HG03575 (cell line): ENCODE results near the gene KLHL5.
"Not testable (repeated sequence)": the region's sequence is repeated elsewhere in the genome, so short reads cannot be mapped to it uniquely, and the experiment has no call there.

Source experiments
- ATAC-seq: cut with Tn5 transposase; IDR thresholded peaks from one replicate; pipeline ENCODE4 v1.9.1; 2021; ENCODE audit not compliant: unreplicated experiment, insufficient number of reproducible peaks, low FRiP score; ENCODE audit errors: extremely low read depth

The KLHL5 gene

GRCh38 chr4:39078829-39079228, 16.8 kb downstream of the KLHL5 start:
- no peak for ATAC-seq

- no peak for ATAC-seq
Observed at GRCh38 chr4:39083164-39083563, 21.1 kb downstream of the KLHL5 start.

GRCh38 chr4:39085891-39086290, 23.9 kb downstream of the KLHL5 start:
- no peak for ATAC-seq

GRCh38 chr4:39096847-39097246, 34.8 kb downstream of the KLHL5 start:
- no peak for ATAC-seq

- ATAC-seq = no peak
Observed at GRCh38 chr4:39097290-39097689, 35.3 kb downstream of the KLHL5 start.

- no peak for ATAC-seq
Observed at GRCh38 chr4:39102297-39102696, 40.3 kb downstream of the KLHL5 start.

GRCh38 chr4:39103291-39103690, 41.3 kb downstream of the KLHL5 start:
- ATAC-seq = no peak

- ATAC-seq = no peak
Observed at GRCh38 chr4:39104255-39104654, 42.2 kb downstream of the KLHL5 start.

- ATAC-seq = no peak
Observed at GRCh38 chr4:39106011-39106410, 44.0 kb downstream of the KLHL5 start.

GRCh38 chr4:39114436-39114835, 52.4 kb downstream of the KLHL5 start:
- no peak for ATAC-seq

GRCh38 chr4:39118034-39118658, 56.1 kb downstream of the KLHL5 start:
- no peak for ATAC-seq

GRCh38 chr4:39120418-39120817, 58.4 kb downstream of the KLHL5 start:
- ATAC-seq = no peak

GRCh38 chr4:39124885-39125599, 63.0 kb downstream of the KLHL5 start:
- peak; percentile 59 for ATAC-seq

GRCh38 chr4:39125600-39125985, 63.6 kb downstream of the KLHL5 start:
- ATAC-seq = no peak

- ATAC-seq = no peak
Observed at GRCh38 chr4:39126256-39127095, 64.4 kb downstream of the KLHL5 start.

GRCh38 chr4:39133623-39134022, 71.6 kb downstream of the KLHL5 start:
- ATAC-seq = no peak

- ATAC-seq = no peak
Observed at GRCh38 chr4:39134683-39135306, 72.8 kb downstream of the KLHL5 start.

GRCh38 chr4:39138227-39138626, 76.2 kb downstream of the KLHL5 start:
- ATAC-seq = not testable (repeated sequence)

GRCh38 chr4:39146211-39146610, 84.2 kb downstream of the KLHL5 start:
- no peak for ATAC-seq

- ATAC-seq = no peak
Observed at GRCh38 chr4:39154009-39154408, 92.0 kb downstream of the KLHL5 start.
